ENCODE data around the gene RFXANK. TPM values are rescaled to one million over a fixed set of nuclear protein-coding genes. Genes with fewer than 3 reads are reported as not detected.

RFXANK gene
- total and polyA plus RNA-seq, 9 of the 15 experiments (the other 6 are each of a cell fraction or from before 2014, with no cell fraction given), result 68.6 to 181 (median 150) TPM

- no peak for TF ChIP-seq ZNF407 (IDR thresholded peaks at IDR 0.05; ENCODE audit: low read depth)
- TF ChIP-seq CXXC5 (CRISPR knock-in tag; IDR thresholded peaks at IDR 0.05), result peak; percentile 94
- TF ChIP-seq HMG20B (CRISPR knock-in tag; IDR thresholded peaks at IDR 0.05), result no peak
- TF ChIP-seq NFXL1 (CRISPR knock-in tag; IDR thresholded peaks at IDR 0.05), result no peak
- TF ChIP-seq UBTF (IDR thresholded peaks at IDR 0.05; ENCODE audit: borderline replicate concordance in 1 of 2, low read depth in 2 of 2, low read length in 2 of 2), result peak in 1 of 2 experiments; percentile 74; a peak in 2 of 4 replicates
- TF ChIP-seq BRD4 (IDR thresholded peaks at IDR 0.05), result no peak
- TF ChIP-seq CBFA2T3 (IDR thresholded peaks at IDR 0.05), result no peak; the same call in 1 of the 2 replicates
- no peak for TF ChIP-seq GTF3C2 (IDR thresholded peaks at IDR 0.05; ENCODE audit: borderline replicate concordance, extremely low read depth, insufficient read length)
- TF ChIP-seq NRF1 (conservative IDR thresholded peaks at IDR 0.05 in 1 of 2, IDR thresholded peaks at IDR 0.05 in 1 of 2), result peak; percentile 84 to 87
- peak; percentile 90; the same call in 1 of the 2 replicates for TF ChIP-seq KDM2B (CRISPR knock-in tag; IDR thresholded peaks at IDR 0.05)
- no peak for TF ChIP-seq ETV1 (tag; conservative IDR thresholded peaks at IDR 0.05; ENCODE audit: low read depth)
- peak; percentile 22; the same call in 1 of the 2 replicates for TF ChIP-seq HCFC1 (IDR thresholded peaks at IDR 0.05; ENCODE audit: low read depth, low read length)
- peak; percentile 100 for TF ChIP-seq L3MBTL2 (IDR thresholded peaks at IDR 0.05)
- no peak for TF ChIP-seq MCM7 (IDR thresholded peaks at IDR 0.05)
- peak; percentile 93 for TF ChIP-seq XRCC5 (IDR thresholded peaks at IDR 0.05; ENCODE audit: low read depth, low read length)
Observed at GRCh38 chr19:19224852-19225494, 32.9 kb downstream of the RFXANK start (continued).

All from K562 (cell line).